ENCODE measurements around the gene PCNX1.

Gene PCNX1

DNA sequence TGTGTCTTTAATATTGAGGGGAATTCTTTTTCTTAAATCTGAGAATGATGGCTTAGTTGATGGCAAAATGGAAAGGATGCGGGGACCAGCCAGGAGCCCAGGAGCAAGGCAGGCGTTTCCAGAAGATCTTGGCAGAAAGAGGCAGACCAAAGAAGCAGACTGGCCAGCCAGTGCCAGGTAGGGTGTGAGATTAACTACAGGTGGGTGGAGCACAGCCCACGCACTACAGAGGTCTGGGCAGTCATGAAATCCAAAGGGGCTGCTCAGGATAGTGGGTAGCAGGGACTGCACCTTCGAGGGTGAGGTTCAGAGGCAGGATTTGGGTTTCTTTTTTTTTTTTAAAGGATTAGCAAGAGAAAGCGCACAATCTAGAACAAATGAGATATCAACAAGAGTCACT is 17.7 kb upstream of the PCNX1 start:
- H3K9ac ChIP-seq: no peak overlapping the region
- H3K27me3 ChIP-seq (ENCODE audit: control insufficient read depth, insufficient read depth, low read length): no peaks in the 10 kb centered on the region
- no peaks in the 10 kb centered on the region for H3K36me3 ChIP-seq (ENCODE audit: control insufficient read depth, insufficient read depth, low read length)
- no peaks in the 10 kb centered on the region for H3K9me3 ChIP-seq (ENCODE audit: control insufficient read depth, low read length)
- H3K4me3 ChIP-seq (ENCODE audit: low read depth, low read length): no peak overlapping the region
- no peak overlapping the region for H2AFZ ChIP-seq
- peaks cover 8% of the 10 kb centered on the region for H3K4me1 ChIP-seq
- H3K79me2 ChIP-seq: no peaks in the 10 kb centered on the region
- no peak overlapping the region for H3K27ac ChIP-seq
- H3K4me2 ChIP-seq (ENCODE audit: low read length): no peak overlapping the region
- no peak for TF ChIP-seq CTCF (IDR thresholded peaks at IDR 0.05)

DNA sequence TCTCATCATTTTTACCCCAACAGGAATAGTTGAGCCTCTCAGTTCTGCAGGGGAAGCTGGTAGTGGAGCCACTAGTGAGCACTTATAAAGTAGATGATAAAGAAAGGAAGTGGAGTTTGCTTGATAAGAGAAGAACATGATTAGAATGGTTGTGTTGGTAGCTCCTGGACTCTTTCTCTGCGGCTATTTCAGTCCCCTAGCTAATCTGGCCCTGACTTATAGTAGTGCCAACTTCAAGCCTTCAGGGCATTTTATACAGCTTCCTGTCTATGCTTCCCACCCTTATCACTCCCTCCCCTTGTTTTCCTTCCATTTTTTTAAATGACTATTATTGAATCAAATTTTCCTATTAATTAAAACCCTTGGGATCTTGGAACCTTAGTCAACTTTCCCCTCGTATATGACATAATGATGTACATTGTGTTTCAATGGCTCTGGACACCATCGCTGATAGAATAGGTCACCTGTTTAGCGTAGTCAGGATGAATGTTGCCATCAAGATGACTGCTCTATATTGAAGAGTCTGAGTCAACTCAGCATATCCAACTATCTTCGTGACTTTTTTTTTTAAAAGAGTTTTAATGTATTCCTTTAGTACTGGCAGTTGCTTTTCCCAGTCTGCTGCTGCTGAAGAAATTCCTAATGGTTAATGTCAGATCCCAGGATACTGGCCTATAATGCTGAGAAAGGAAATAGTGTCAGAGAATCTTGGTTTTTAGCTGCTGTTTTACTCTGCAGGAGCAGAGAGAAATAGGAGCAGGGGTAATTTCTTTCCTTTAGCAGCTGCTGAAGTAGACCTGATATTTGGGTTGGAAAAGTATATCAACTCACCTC is 16.2 kb upstream of the PCNX1 start:
- no peaks in the 10 kb centered on the region for H3K4me1 ChIP-seq
- H3K27me3 ChIP-seq (ENCODE audit: control insufficient read depth, insufficient read depth, low read length): no peaks in the 10 kb centered on the region
- H3K9ac ChIP-seq: no peak overlapping the region
- H3K27ac ChIP-seq: no peak overlapping the region
- no peak for TF ChIP-seq CTCF (IDR thresholded peaks at IDR 0.05)
- H2AFZ ChIP-seq: no peak overlapping the region
- no peak overlapping the region for H3K4me3 ChIP-seq (ENCODE audit: low read depth, low read length)
- no peaks in the 10 kb centered on the region for H3K36me3 ChIP-seq (ENCODE audit: control insufficient read depth, insufficient read depth, low read length)
- no peak overlapping the region for H3K4me2 ChIP-seq (ENCODE audit: low read length)
- H3K9me3 ChIP-seq (ENCODE audit: control insufficient read depth, low read length): no peaks in the 10 kb centered on the region
- H3K79me2 ChIP-seq: no peaks in the 10 kb centered on the region

DNA sequence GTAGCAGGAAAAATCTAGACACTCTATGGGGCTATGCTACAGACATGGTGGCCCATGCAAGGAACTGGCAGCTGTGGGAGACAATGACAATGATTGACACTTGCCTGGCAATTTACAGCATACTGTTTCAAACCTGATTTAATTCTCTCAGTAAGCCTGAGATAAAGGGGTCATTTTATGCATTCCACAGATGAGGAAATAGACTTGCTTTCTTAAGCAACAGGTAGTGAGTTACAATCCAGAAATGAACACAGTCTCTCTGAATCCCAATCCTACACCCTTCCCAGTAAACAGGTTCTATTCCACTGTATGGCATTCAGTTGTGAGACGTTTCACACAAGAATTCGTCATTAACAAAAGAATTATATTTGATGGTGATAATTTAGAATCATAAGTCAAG is 15.5 kb upstream of the PCNX1 start:
- Histone ChIP-seq H3K9me3 (ENCODE audit: control insufficient read depth, low read length) (no peaks in the 10 kb centered on the region), H3K36me3 (ENCODE audit: control insufficient read depth, insufficient read depth, low read length) (no peaks in the 10 kb centered on the region), H3K4me2 (ENCODE audit: low read length) (no peak overlapping the region), H3K4me1 (no peaks in the 10 kb centered on the region), H3K9ac (no peak overlapping the region), H2AFZ (no peak overlapping the region), H3K27me3 (ENCODE audit: control insufficient read depth, insufficient read depth, low read length) (no peaks in the 10 kb centered on the region), H3K27ac (no peak overlapping the region), H3K4me3 (ENCODE audit: low read depth, low read length) (no peak overlapping the region), H3K79me2 (no peaks in the 10 kb centered on the region)
- no peak for TF ChIP-seq CTCF (IDR thresholded peaks at IDR 0.05)

DNA sequence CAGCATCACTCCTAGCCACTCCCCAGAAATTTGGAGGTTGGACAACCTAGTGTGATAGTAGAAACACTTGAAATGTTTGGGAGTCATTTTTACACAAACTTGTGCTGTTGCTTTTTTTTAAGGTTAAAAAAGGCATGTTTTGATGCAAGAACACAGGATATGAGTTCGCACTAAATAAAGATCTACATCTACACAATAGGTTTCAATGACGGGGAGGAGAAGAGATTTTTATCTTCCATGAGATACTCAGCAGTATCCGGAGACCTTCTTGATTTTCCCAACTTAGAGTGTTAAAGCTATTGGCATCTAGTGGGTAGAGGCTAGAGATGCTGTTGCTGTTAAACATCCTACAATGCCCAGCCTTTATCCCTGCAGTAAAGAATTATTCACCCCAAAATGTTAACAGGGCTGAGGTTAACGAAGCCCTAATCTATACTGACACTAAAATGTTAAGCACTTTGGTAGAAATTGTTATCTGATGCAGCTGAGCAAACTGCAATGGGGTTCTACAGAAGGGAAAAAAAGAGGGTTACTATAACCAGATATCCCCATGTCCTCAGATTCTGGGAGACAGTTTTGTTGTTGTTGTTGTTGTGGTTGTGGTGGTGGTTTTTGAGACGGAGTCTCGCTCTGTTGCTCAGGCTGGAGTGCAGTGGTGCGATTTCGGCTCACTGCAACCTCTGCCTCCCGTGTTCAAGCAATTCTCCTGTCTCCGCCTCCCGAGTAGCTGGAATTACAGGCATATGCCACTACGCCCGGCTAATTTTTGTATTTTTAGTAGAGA is 14.0 kb upstream of the PCNX1 start:
- no peaks in the 10 kb centered on the region for H3K36me3 ChIP-seq (ENCODE audit: control insufficient read depth, insufficient read depth, low read length)
- H3K79me2 ChIP-seq: no peaks in the 10 kb centered on the region
- TF ChIP-seq CTCF (IDR thresholded peaks at IDR 0.05): no peak
- no peak overlapping the region for H3K4me3 ChIP-seq (ENCODE audit: low read depth, low read length)
- no peak overlapping the region for H3K4me2 ChIP-seq (ENCODE audit: low read length)
- no peaks in the 10 kb centered on the region for H3K27me3 ChIP-seq (ENCODE audit: control insufficient read depth, insufficient read depth, low read length)
- no peak overlapping the region for H3K9ac ChIP-seq
- H2AFZ ChIP-seq: no peak overlapping the region
- H3K9me3 ChIP-seq (ENCODE audit: control insufficient read depth, low read length): no peaks in the 10 kb centered on the region
- H3K4me1 ChIP-seq: peaks cover 4% of the 10 kb centered on the region
- H3K27ac ChIP-seq: no peak overlapping the region

Measured in parathyroid adenoma (tissue), 2 donors.